ENCODE data around the gene KIF16B. TPM values are rescaled to one million over a fixed set of nuclear protein-coding genes. Genes with fewer than 3 reads are reported as not detected.

Gene KIF16B
- total and polyA plus RNA-seq, 2 of the 8 experiments (the other 6 are each of a cell fraction or from before 2014, with no cell fraction given): 3.0 to 9.2 TPM

- TF ChIP-seq YY1 (IDR thresholded peaks at IDR 0.05; ENCODE audit: low read depth, low read length) (no peak), KDM5A (IDR thresholded peaks at IDR 0.05; ENCODE audit: low read length) (no peak), RXRA (IDR thresholded peaks at IDR 0.05; ENCODE audit: insufficient read depth, low read depth, low read length) (no peak), HDAC2 (IDR thresholded peaks at IDR 0.05; ENCODE audit: borderline replicate concordance in 1 of 2, low read depth in 2 of 2, low read length in 2 of 2) (no peak), BCL11A (IDR thresholded peaks at IDR 0.05; ENCODE audit: low read depth in 2 of 2, low read length in 2 of 2) (no peak)
- TF ChIP-seq, protein P1, sequence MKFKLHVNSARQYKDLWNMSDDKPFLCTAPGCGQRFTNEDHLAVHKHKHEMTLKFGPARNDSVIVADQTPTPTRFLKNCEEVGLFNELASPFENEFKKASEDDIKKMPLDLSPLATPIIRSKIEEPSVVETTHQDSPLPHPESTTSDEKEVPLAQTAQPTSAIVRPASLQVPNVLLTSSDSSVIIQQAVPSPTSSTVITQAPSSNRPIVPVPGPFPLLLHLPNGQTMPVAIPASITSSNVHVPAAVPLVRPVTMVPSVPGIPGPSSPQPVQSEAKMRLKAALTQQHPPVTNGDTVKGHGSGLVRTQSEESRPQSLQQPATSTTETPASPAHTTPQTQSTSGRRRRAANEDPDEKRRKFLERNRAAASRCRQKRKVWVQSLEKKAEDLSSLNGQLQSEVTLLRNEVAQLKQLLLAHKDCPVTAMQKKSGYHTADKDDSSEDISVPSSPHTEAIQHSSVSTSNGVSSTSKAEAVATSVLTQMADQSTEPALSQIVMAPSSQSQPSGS (IDR thresholded peaks at IDR 0.05; ENCODE audit: low read length): no peak
Measured at GRCh38 chr20:16432466-16433292, 140.6 kb downstream of the KIF16B start (continued).

Measured in H1 (cell line).